HepG2 (cell line): Measurements from ENCODE around the gene CYTH2. TPM values are rescaled to one million over a fixed set of nuclear protein-coding genes. Genes with fewer than 3 reads are reported as not detected.

ENCODE experiments used
- ATF7 ChIP-seq, 2 experiments: fragments of 450-650 bp in 1 of 2; sonication (generic) in 1 of 2; formaldehyde crosslinking in 1 of 2; IDR thresholded peaks; 2 replicates each; pipeline versions ENCODE4 v1.4.0 to v1.6.1; 2016 to 2020; ENCODE audit warnings: antibody characterized with exemption in 1 of 2, mild to moderate bottlenecking in 1 of 2, missing genetic modification reagents in 1 of 2
- DDIT3 ChIP-seq: sonication (generic); formaldehyde crosslinking; IDR thresholded peaks from 2 replicates; pipeline ENCODE4 v1.4.0; 2020; ENCODE audit warnings: mild to moderate bottlenecking, missing genetic modification reagents
- GMEB2 ChIP-seq: IDR thresholded peaks from 2 replicates; pipeline ENCODE4 v1.6.1; 2016; ENCODE audit warnings: missing biosample characterization, missing genetic modification reagents, low read depth
- HCFC1 ChIP-seq: fragments of 150-350 bp; IDR thresholded peaks from 2 replicates; pipeline ENCODE4 v1.6.1; 2014; ENCODE audit warnings: low read depth, low read length
- HOXA3 ChIP-seq: sonication (generic); formaldehyde crosslinking; IDR thresholded peaks from 2 replicates; pipeline ENCODE4 v1.5.0; 2020; ENCODE audit warnings: missing genetic modification reagents
- KLF13 ChIP-seq: sonication (generic); formaldehyde crosslinking; IDR thresholded peaks from 2 replicates; pipeline ENCODE4 v1.4.0; 2020; ENCODE audit warnings: mild to moderate bottlenecking, missing genetic modification reagents
- MATR3 ChIP-seq: sonication (generic); formaldehyde crosslinking; IDR thresholded peaks from 2 replicates; pipeline ENCODE4 v1.4.0; 2020; ENCODE audit warnings: missing genetic modification reagents
- NRL ChIP-seq: sonication (generic); formaldehyde crosslinking; IDR thresholded peaks from 2 replicates; pipeline ENCODE4 v1.5.0; 2020; ENCODE audit warnings: missing genetic modification reagents, mild to moderate bottlenecking, moderate library complexity, borderline replicate concordance
- PTBP1 ChIP-seq: fragments of 200-400 bp; formaldehyde crosslinking; IDR thresholded peaks from 2 replicates; pipeline ENCODE4 v1.6.1; 2018; ENCODE audit warnings: low read length, low read depth; ENCODE audit not compliant: poor library complexity, severe bottlenecking
- RFX1 ChIP-seq: fragments of 450-650 bp; IDR thresholded peaks from 2 replicates; pipeline ENCODE4 v1.6.1; 2017
- RFX3 ChIP-seq: IDR thresholded peaks from 2 replicates; pipeline ENCODE4 v1.6.1; 2016; ENCODE audit warnings: missing biosample characterization, missing genetic modification reagents
- SAP130 ChIP-seq: IDR thresholded peaks from 2 replicates; pipeline ENCODE4 v1.6.1; 2016; ENCODE audit warnings: low read depth
- SIN3B ChIP-seq: fragments of 150-350 bp; IDR thresholded peaks from 2 replicates; pipeline ENCODE4 v1.6.1; 2014; ENCODE audit warnings: low read length
- SMAD1 ChIP-seq: sonication (generic); formaldehyde crosslinking; IDR thresholded peaks from 2 replicates; pipeline ENCODE4 v1.4.0; 2020; ENCODE audit warnings: missing genetic modification reagents, low read depth, mild to moderate bottlenecking, borderline replicate concordance
- TARDBP ChIP-seq: sonication (generic); formaldehyde crosslinking; IDR thresholded peaks from 2 replicates; pipeline ENCODE4 v1.8.0; 2022; ENCODE audit warnings: mild to moderate bottlenecking, missing genetic modification reagents
- ZFYVE20 ChIP-seq: sonication (generic); formaldehyde crosslinking; IDR thresholded peaks from 2 replicates; pipeline ENCODE4 v1.8.0; 2023; ENCODE audit warnings: low read depth, mild to moderate bottlenecking, moderate library complexity, missing genetic modification reagents, borderline replicate concordance
- ZNF18 ChIP-seq: sonication (generic); formaldehyde crosslinking; IDR thresholded peaks from 2 replicates; pipeline ENCODE4 v1.8.0; 2022; ENCODE audit warnings: mild to moderate bottlenecking, missing genetic modification reagents; ENCODE audit not compliant: insufficient replicate concordance
- ZNF224 ChIP-seq: sonication (generic); formaldehyde crosslinking; IDR thresholded peaks from 2 replicates; pipeline ENCODE4 v1.5.0; 2020; ENCODE audit warnings: mild to moderate bottlenecking, missing genetic modification reagents
- ZNF230 ChIP-seq: sonication (generic); formaldehyde crosslinking; IDR thresholded peaks from 2 replicates; pipeline ENCODE4 v1.4.0; 2020; ENCODE audit warnings: mild to moderate bottlenecking, missing genetic modification reagents
- ZNF367 ChIP-seq: sonication (generic); formaldehyde crosslinking; IDR thresholded peaks from 2 replicates; pipeline ENCODE4 v1.4.0; 2020; ENCODE audit warnings: missing genetic modification reagents, borderline replicate concordance
- ZNF431 ChIP-seq: sonication (generic); formaldehyde crosslinking; IDR thresholded peaks from 2 replicates; pipeline ENCODE4 v1.9.0; 2022; ENCODE audit warnings: missing genetic modification reagents, low read depth, mild to moderate bottlenecking, borderline replicate concordance
- ZNF501 ChIP-seq: sonication (generic); formaldehyde crosslinking; IDR thresholded peaks from 2 replicates; pipeline ENCODE4 v1.5.1; 2020; ENCODE audit warnings: mild to moderate bottlenecking, moderate library complexity, missing genetic modification reagents
- ZNF567 ChIP-seq: sonication (generic); formaldehyde crosslinking; IDR thresholded peaks from 2 replicates; pipeline ENCODE4 v1.8.1; 2023; ENCODE audit warnings: mild to moderate bottlenecking, missing genetic modification reagents, borderline replicate concordance
- ZNF660 ChIP-seq: sonication (generic); formaldehyde crosslinking; IDR thresholded peaks from 2 replicates; pipeline ENCODE4 v1.5.1; 2020; ENCODE audit warnings: mild to moderate bottlenecking, low read depth, missing genetic modification reagents, borderline replicate concordance
- ZNF724P ChIP-seq: sonication (generic); formaldehyde crosslinking; IDR thresholded peaks from 2 replicates; pipeline ENCODE4 v1.8.0; 2022; ENCODE audit warnings: missing genetic modification reagents, borderline replicate concordance
- ZNF788 ChIP-seq: sonication (generic); formaldehyde crosslinking; IDR thresholded peaks from 2 replicates; pipeline ENCODE4 v1.5.0; 2020; ENCODE audit warnings: mild to moderate bottlenecking, missing genetic modification reagents, borderline replicate concordance
- ZNF879 ChIP-seq: sonication (generic); formaldehyde crosslinking; IDR thresholded peaks from 2 replicates; pipeline ENCODE4 v1.8.1; 2023; ENCODE audit warnings: missing genetic modification reagents
- polyA plus RNA-seq, 8 experiments: library from polyadenylated mRNA; depleted of rRNA in 3 of 8; stranded (reverse) in 7 of 8; unstranded in 1 of 8; fragments of >200 nt; fragmentation: Illumina TruSeq in 4 of 8; extraction: Trizol in 4 of 8; gene quantifications; 2 replicates each; pipeline versions ENCODE4 v1.2.1 to v1.2.3, GENCODE V29; 2011 to 2016; ENCODE audit warnings: low read depth in 4 of 8, missing spikeins in 1 of 8, mixed read lengths in 1 of 8; ENCODE audit not compliant: insufficient read depth in 1 of 8
- total RNA-seq, 5 experiments: library from RNA; depleted of rRNA; stranded (reverse); fragments of >200 nt; fragmentation: Illumina TruSeq; extraction: Trizol; gene quantifications; 2 replicates each; pipeline ENCODE4 v1.2.3, GENCODE V29; 2016; ENCODE audit warnings: low read depth in 1 of 5

CYTH2 gene
- total and polyA plus RNA-seq, 2 of the 13 experiments (the other 11 are each of a cell fraction or from before 2014, with no cell fraction given), result 16.5 to 39.3 TPM

GRCh38 chr19:48445606-48446481 is 23.3 kb upstream of the CYTH2 start, which contains the start of gene GRWD1 (continued):
- TF ChIP-seq ZNF18 (CRISPR knock-in tag), result peak; percentile 73
- TF ChIP-seq PTBP1, result no peak
- peak; percentile 93; the same call in 1 of the 2 replicates for TF ChIP-seq NRL (CRISPR knock-in tag)
- TF ChIP-seq SIN3B, result peak; percentile 87
- no peak for TF ChIP-seq ZNF367 (CRISPR knock-in tag)
- no peak for TF ChIP-seq ZNF431 (CRISPR knock-in tag)
- no peak for TF ChIP-seq MATR3 (CRISPR knock-in tag)
- peak; percentile 62; the same call in 1 of the 2 replicates for TF ChIP-seq RFX1
- no peak for TF ChIP-seq ATF7 (IDR thresholded peaks at IDR 0.05)
- TF ChIP-seq ATF7 (CRISPR knock-in tag; IDR thresholded peaks at IDR 0.05), result no peak
- no peak for TF ChIP-seq ZNF224 (CRISPR knock-in tag)
- no peak for TF ChIP-seq SMAD1 (CRISPR knock-in tag)
- TF ChIP-seq DDIT3 (CRISPR knock-in tag), result no peak
- TF ChIP-seq ZNF230 (CRISPR knock-in tag), result peak; percentile 24; the same call in 1 of the 2 replicates
- TF ChIP-seq ZNF879 (CRISPR knock-in tag), result no peak
- TF ChIP-seq ZNF501 (CRISPR knock-in tag), result peak; percentile 79
- TF ChIP-seq ZNF567, result peak; percentile 91; the same call in 1 of the 2 replicates
- TF ChIP-seq SAP130, result peak; percentile 97
- peak; percentile 77; the same call in 1 of the 2 replicates for TF ChIP-seq TARDBP (CRISPR knock-in tag)
- TF ChIP-seq GMEB2 (CRISPR knock-in tag), result 0 out of 2 replicates have a peak, but pooled peaks have one; percentile 8
- TF ChIP-seq HCFC1, result peak; percentile 81
- 0 out of 2 replicates have a peak, but pooled peaks have one; percentile 61 for TF ChIP-seq KLF13 (CRISPR knock-in tag)
- no peak for TF ChIP-seq ZNF660 (CRISPR knock-in tag)
- 0 out of 2 replicates have a peak, but pooled peaks have one; percentile 77 for TF ChIP-seq ZNF788 (CRISPR knock-in tag)
- TF ChIP-seq ZNF724P (CRISPR knock-in tag), result no peak
- TF ChIP-seq HOXA3 (CRISPR knock-in tag), result peak; percentile 95
- peak; percentile 77 for TF ChIP-seq RFX3
- TF ChIP-seq ZFYVE20 (CRISPR knock-in tag), result no peak
